A204.1 (cell line): Measurements from ENCODE around the gene BRI3BP.
"Not testable (repeated sequence)": the region's sequence is repeated elsewhere in the genome, so short reads cannot be mapped to it uniquely, and the experiment has no call there.

ENCODE experiments used
- FAIRE-seq: peaks from 2 replicates; lab custom pipeline; 2012; peaks lifted over from hg19 to GRCh38; lab: Jason Lieb, UNC

Gene BRI3BP

GRCh38 chr12:125024949-125025563 lies 31.6 kb downstream of the BRI3BP start:
- FAIRE-seq = no peak

GRCh38 chr12:125025606-125026235 lies 32.3 kb downstream of the BRI3BP start:
- no peak for FAIRE-seq

GRCh38 chr12:125028106-125028505 lies 34.7 kb downstream of the BRI3BP start:
- no peak for FAIRE-seq

DNA sequence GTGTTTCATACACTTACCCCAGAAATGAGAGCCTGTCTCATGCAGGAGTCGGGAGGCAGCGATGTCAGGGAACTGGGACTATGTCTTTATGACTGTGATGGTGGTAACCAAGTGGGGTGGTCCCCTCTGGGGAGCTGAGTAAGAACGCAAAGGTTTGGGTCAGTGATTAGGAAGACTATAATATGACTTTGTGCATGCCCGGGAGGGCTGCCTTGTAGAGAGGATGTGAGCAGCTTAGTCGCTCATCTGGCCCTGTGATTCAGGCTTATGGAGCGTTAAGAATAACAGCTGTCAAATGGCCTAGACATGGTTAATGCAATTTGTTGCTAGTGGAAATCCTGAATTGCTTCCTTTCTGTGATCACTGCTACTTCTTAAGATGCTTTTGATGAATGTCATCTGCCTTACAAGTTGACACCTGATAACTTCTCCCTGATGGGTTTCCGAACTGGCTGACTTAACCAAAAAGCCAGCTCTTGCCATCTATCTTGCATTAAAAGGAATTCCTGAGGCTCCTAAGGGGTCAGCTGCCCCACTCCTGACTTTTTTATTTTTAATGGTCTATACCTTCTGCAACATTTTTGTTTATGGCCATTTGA lies 36.4 kb downstream of the BRI3BP start:
- FAIRE-seq = no peak

DNA sequence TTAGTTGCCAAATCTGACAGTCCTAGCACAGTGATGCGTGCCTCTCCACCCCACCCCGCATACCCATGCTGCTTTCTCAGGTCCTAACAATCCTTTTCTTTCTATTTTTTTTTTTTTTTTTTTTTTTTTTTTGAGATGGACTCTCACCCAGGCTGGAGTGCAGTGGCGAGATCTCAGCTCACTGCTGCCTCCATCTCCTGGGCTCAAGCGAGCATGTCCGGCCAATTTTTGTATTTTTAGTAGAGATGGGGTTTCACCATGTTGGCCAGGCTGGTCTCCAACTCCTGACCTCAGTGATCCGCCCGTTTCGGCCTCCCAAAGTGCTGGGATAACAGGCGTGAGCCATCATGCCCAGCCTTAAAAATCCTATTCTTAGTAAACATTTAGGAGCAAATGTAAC lies 38.0 kb downstream of the BRI3BP start:
- FAIRE-seq = not testable (repeated sequence)

DNA sequence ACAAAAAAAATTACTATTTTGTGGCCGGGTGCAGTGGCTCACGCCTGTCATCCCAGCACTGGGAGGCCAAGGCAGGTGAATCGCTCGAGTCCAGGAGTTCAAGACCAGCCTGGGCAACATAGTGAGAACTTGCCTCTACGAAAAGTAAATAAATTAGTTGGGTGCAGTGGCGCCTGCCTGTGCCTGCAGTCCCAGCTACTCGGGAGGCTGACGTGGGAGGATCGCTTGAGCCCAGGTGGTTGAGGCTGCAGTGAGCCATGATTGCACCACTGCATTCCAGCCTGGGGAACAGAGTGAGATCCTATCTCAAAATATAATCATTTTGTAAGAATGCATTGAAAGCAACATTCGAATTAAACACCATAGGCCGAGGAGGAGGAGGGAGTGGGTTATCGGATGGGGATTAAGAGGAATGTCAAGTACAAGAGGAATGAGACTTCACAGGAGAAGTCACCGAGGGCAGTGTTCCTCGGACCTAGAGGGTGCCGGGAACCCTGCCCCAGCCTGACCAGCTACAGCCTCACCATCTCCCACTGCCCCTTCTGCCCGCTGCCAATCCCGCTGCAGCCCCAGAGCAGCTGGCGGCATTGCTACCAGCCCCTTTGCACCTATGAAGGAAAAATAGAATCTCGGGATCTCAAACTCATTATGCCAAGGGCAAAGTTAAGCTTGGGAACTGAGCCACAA lies 39.2 kb downstream of the BRI3BP start:
- no peak for FAIRE-seq

DNA sequence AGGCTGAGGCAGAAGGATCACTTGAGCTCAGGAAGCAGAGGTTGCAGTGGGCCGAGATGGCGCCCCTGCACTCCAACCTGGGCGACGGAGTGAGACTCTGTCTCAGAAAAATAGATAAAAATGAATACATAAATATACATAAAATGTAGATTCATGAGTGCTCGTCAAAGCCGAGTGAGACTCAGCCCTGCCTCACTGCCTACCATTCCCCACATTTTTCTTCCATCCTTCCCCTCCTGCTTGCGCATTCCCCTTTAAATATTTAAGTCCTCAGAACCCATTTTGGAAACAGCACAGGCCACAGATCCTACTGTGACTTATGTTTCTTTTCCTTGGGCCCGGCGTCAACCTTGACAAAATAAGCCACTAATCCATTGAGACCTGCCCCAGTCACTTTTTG lies 39.8 kb downstream of the BRI3BP start:
- FAIRE-seq = no peak

DNA sequence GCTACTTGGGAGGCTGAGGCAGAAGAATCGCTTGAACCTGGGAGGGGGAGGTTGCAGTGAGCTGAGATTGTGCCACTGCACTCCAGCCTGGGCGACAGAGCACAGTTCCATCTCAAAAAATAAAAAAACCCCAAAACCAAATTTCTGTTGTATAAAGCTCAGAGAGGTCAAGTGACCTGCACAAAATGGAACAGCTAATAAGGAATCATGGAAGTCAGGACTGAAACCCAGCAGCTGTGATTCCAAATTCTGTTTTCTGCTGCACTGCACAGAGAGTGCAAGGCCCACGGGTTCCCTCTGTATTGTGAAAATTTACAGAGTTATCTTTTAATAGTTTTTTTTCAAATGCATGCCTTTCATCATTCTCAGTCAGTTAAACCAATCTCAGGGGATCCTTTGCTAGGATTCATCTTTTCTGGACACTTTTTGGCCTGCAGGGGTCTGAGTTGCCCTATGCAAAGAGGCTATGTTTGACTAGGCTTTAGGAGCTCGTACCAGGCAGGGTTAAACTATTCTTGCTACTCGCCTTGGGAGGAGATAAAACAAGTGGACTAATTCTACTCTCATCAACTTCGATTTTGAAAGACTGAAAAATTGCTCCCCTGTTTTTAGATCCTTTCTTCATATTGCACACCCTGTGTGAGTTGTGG lies 45.7 kb downstream of the BRI3BP start:
- FAIRE-seq = no peak

- FAIRE-seq = no peak
Measured at GRCh38 chr12:125049093-125049458, 55.6 kb downstream of the BRI3BP start.

DNA sequence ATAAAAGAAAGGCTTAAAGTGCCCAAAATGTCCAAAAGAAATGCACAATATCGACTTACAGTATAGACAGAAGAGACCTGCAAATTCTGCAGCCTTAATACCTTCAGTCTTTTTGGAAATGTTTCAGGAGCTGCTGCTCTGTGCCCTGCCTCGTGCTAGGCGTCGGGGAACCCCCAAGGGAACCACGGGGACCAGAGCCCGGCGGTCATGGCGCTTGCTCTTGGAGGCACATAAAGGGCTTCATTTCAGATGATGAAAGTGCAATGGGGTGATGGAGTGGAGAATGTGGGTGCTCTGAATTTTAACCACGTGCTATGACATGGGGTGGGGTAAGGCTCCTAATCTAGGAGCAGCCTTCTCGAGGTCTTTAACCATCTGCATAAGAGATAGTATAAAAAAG lies 57.0 kb downstream of the BRI3BP start:
- no peak for FAIRE-seq

- no peak for FAIRE-seq
Measured at GRCh38 chr12:125050868-125051267, 57.4 kb downstream of the BRI3BP start.

GRCh38 chr12:125053821-125054220 lies 60.4 kb downstream of the BRI3BP start:
- no peak for FAIRE-seq

DNA sequence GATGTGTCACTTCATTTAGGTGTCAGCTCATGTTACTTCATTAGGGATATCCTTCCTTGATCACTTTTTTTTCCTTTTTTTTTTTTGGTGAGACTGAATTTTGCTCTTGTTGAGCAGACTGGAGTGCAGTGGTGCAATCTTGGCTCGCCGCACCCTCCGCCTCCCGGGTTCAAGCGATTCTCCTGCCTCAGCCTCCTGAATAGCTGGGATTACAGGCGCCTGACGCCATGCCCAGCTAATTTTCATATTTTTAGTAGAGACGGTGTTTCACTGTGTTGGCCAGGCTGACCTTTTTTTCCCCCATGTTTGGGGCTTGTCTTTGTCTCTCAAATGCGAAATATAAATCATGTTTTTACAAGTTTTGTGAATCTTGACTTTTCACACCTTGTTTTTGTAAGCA lies 62.1 kb downstream of the BRI3BP start:
- FAIRE-seq = no peak

GRCh38 chr12:125056306-125056705 lies 62.9 kb downstream of the BRI3BP start:
- FAIRE-seq = no peak

DNA sequence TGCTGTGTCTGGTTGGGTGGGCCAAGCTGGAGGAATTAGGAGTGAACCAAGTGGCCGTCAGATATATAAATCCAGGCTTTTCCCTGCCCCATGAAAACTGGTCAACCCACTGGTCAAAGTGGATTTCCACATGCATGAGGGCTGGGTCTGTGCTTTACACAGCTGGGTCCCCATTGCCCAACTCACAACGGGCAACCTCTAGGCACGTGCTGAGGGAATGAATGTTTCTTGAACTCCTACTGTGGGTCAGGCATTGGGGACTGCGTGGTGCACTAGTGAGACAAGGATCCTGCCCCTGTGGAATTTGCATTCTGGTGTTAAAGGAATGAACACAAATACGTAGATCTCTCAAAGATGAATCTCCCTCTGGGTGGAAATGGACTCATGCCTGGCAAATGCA lies 64.3 kb downstream of the BRI3BP start:
- FAIRE-seq = no peak

DNA sequence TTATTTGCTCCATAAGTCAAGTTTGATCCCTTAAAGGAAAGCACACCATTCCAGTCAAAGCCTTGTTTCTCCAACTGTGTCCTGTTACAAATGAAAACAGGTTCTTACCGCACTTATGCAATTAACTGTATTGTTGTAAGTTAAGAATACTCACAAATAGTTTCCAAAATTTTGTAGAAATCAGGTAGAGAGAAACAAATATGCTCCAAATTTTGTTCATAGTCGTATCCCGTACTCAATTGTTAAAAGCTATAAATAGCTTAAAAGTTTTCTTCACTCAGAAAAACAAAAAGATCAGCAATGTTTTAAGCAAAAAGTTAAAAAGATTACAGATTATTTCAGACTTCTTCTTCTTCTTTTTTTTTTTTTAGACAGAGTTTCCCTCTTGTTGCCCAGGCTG lies 67.8 kb downstream of the BRI3BP start:
- FAIRE-seq = no peak

DNA sequence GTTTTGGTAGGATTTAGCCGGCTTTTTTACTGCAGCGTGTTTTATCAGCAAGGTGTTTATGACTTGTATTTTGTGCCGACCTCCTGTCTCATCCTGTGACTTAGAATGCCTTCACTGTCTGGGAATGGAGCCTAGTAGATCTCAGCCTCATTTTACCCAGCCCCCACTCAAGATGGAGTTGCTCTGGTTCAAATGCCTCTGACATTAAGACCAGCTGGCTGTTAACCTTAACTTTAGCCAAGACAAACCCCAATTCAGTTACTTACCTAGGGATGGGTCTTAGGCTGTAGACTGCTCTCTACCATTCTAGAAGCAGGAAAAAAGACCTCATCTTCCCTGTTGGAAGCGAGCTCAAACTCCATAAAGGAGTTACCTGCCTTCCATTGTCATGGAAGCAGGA lies 70.1 kb downstream of the BRI3BP start:
- FAIRE-seq = not testable (repeated sequence)

DNA sequence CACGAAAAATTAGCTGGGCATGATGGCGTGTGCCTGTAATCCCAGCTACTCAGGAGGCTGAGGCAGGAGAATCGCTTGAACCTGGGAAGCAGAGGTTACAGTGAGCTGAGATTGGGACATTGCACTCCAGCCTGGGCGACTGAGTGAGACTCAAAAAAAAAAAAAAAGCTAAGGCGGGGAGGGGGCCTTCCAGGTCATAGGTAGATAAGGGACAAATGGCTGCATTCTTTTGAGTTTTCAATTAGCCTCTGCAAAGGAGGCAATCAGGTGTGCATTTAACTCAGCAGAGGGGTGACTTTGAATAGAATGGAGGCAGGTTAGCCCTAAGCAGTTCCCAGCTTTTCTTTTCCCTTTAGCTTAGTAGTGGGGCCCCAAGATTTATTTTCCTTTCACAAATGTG lies 71.0 kb downstream of the BRI3BP start:
- FAIRE-seq = no peak

DNA sequence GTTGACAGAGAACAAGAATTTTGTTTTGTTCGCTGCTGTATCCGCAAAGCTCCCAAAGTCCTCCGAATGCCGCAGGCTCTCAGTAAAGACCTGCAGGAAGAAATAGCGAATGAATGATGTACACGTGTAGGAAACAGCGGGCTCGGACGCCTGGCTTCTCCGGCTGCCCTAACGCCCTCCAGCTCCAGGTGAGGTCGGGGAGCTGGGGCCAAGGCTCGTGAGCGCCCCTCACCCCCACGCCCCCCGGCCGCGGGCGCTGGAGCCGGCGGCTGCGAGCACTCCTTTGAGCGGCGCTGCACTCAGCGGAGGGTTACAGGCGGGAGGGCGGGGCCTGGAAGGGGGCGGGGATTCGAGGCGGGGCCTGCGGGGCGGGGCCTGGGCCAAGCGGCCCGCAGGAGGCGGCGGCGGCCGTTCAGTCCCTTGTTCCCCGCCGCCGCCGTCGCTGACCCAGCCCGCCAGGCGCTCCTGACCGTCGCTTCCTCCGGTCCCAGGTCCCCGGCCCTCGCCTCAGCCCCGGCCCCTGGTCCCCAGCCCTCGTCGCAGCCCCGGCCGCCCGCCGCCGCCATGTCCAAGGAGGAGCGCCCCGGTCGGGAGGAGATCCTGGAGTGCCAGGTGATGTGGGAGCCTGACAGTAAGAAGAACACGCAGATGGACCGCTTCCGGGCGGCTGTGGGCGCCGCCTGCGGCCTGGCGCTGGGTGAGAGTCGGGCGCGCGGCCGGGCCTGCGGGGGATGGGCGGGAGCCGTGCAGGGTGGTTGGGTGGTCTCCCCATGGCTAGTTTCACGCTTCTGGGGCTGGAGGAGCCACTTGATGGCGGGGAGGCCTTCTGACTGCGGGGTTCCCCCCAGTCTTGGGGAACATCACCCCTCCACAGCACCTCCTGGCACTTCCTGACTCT lies 71.8 kb downstream of the BRI3BP start, which contains the start of gene AACS:
TSS of gene AACS (plus strand) at position 415 of the 898 bp plus-strand sequence. CDS start at position 565, 150 bp downstream.
- no peak for FAIRE-seq

GRCh38 chr12:125065919-125066570 lies 72.6 kb downstream of the BRI3BP start:
- FAIRE-seq = no peak

DNA sequence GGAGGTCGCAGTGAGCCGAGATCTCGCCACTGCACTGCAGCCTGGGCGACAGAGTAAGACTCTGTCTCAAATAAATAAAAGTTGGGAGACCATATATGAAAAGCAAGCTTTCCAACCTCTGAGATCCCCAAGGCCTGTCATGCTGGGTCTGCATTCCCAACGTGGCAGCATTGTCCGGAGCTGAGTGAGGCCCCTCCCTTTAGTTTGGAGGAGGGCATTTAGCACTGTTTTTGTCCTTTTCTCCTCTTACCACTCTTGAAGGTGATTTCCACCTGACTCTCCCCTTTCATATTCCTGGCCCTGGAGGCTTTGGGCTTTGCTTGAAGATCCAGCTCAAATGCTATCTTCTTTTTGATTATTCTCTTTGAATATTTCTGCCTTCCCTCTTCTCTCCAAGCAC lies 74.9 kb downstream of the BRI3BP start:
- no peak for FAIRE-seq
